ENCODE measurements around the gene BICC1. TPM values are rescaled to one million over a fixed set of nuclear protein-coding genes. Genes with fewer than 3 reads are reported as not detected.

The BICC1 gene
- total RNA-seq, 1 experiment from 2014 or later = 13.9 TPM

GRCh38 chr10:58672845-58673244 is 160.2 kb downstream of the BICC1 start:
- no peaks in the 10 kb centered on the region for H3K4me1 ChIP-seq (ENCODE audit: insufficient read depth, low read length)
- no peak overlapping the region for H2AFZ ChIP-seq (ENCODE audit: low read length)
- H3K27ac ChIP-seq (ENCODE audit: low read length) = no peak overlapping the region
- no peak overlapping the region for H3K9ac ChIP-seq (ENCODE audit: low read length)
- no peaks in the 10 kb centered on the region for H4K20me1 ChIP-seq (ENCODE audit: low read length)
- no peaks in the 10 kb centered on the region for H3K9me2 ChIP-seq (replicated peaks; ENCODE audit: low read length)
- ATAC-seq (peak; percentile 65), DNase-seq (peak; percentile 26)
- H3K79me2 ChIP-seq (ENCODE audit: low read length) = no peaks in the 10 kb centered on the region
- TF ChIP-seq EZH2phosphoT487 (IDR thresholded peaks at IDR 0.05; ENCODE audit: borderline replicate concordance, low read length) (no peak), CTCF (conservative IDR thresholded peaks at IDR 0.05; ENCODE audit: low read depth, low read length) (no peak), EZH2 (IDR thresholded peaks at IDR 0.05; ENCODE audit: low read length, unreplicated experiment) (no peak)
- H3K36me3 ChIP-seq (ENCODE audit: low read depth, low read length) = no peaks in the 10 kb centered on the region
- H3K27me3 ChIP-seq (ENCODE audit: low read length) = peaks cover 17% of the 10 kb centered on the region
- H3F3A ChIP-seq (ENCODE audit: low read length, unreplicated experiment) = no peaks in the 10 kb centered on the region
- intact Hi-C loops (cut with micrococcal nuclease) = no loop called here
- H3K4me3 ChIP-seq (ENCODE audit: low read length) = no peak overlapping the region
- H3K4me2 ChIP-seq (ENCODE audit: low read length) = no peak overlapping the region
- POLR2A ChIA-PET (ENCODE audit: unreplicated experiment) = interaction anchor here (0.5 kb wide), 1 partner anchor 27 kb away, joined by 3 read pairs; no protein-coding TSS in a partner anchor
- CTCF ChIA-PET = interaction anchor here (0.7 to 1.0 kb wide), 2 partner anchors 29 to 32 kb away, joined by 3 read pairs; no protein-coding TSS in a partner anchor
- no peaks in the 10 kb centered on the region for H3K9me3 ChIP-seq (ENCODE audit: low read length)
- BruUV-seq (replicated peaks) = no TSS peak

GRCh38 chr10:58674251-58674650 is 161.6 kb downstream of the BICC1 start:
- no TSS peak for BruUV-seq (replicated peaks)
- intact Hi-C loops (cut with micrococcal nuclease) = no loop called here
- no peaks in the 10 kb centered on the region for H3K79me2 ChIP-seq (ENCODE audit: low read length)
- H3K9me3 ChIP-seq (ENCODE audit: low read length) = no peaks in the 10 kb centered on the region
- DNase-seq = no peak
- ATAC-seq = no peak
- no peaks in the 10 kb centered on the region for H4K20me1 ChIP-seq (ENCODE audit: low read length)
- H3K9ac ChIP-seq (ENCODE audit: low read length) = no peak overlapping the region
- no peaks in the 10 kb centered on the region for H3F3A ChIP-seq (ENCODE audit: low read length, unreplicated experiment)
- no peak overlapping the region for H3K4me3 ChIP-seq (ENCODE audit: low read length)
- H3K36me3 ChIP-seq (ENCODE audit: low read depth, low read length) = no peaks in the 10 kb centered on the region
- H3K4me1 ChIP-seq (ENCODE audit: insufficient read depth, low read length) = no peaks in the 10 kb centered on the region
- no peak overlapping the region for H3K27ac ChIP-seq (ENCODE audit: low read length)
- no peak overlapping the region for H3K4me2 ChIP-seq (ENCODE audit: low read length)
- ChIA-PET CTCF (no interaction called here), POLR2A (ENCODE audit: unreplicated experiment) (no interaction called here)
- H2AFZ ChIP-seq (ENCODE audit: low read length) = no peak overlapping the region
- no peaks in the 10 kb centered on the region for H3K9me2 ChIP-seq (replicated peaks; ENCODE audit: low read length)
- no peak for TF ChIP-seq CTCF (conservative IDR thresholded peaks at IDR 0.05; ENCODE audit: low read depth, low read length)
- no peak for TF ChIP-seq EZH2 (IDR thresholded peaks at IDR 0.05; ENCODE audit: low read length, unreplicated experiment)
- no peak for TF ChIP-seq EZH2phosphoT487 (IDR thresholded peaks at IDR 0.05; ENCODE audit: borderline replicate concordance, low read length)
- H3K27me3 ChIP-seq (ENCODE audit: low read length) = peaks cover 17% of the 10 kb centered on the region

- Histone ChIP-seq H3K4me2 (ENCODE audit: low read length) (no peak overlapping the region), H3K79me2 (ENCODE audit: low read length) (no peaks in the 10 kb centered on the region), H3K36me3 (ENCODE audit: low read depth, low read length) (no peaks in the 10 kb centered on the region)
These were observed 162.6 kb downstream of the BICC1 start for GRCh38 chr10:58675321-58675720.

More at GRCh38 chr10:58675321-58675720, 162.6 kb downstream of the BICC1 start:
- TF ChIP-seq EZH2phosphoT487 (IDR thresholded peaks at IDR 0.05; ENCODE audit: borderline replicate concordance, low read length) (no peak), CTCF (conservative IDR thresholded peaks at IDR 0.05; ENCODE audit: low read depth, low read length) (no peak), EZH2 (IDR thresholded peaks at IDR 0.05; ENCODE audit: low read length, unreplicated experiment) (no peak)
- Histone ChIP-seq H2AFZ (ENCODE audit: low read length) (no peak overlapping the region), H3K4me3 (ENCODE audit: low read length) (no peak overlapping the region), H3K27ac (ENCODE audit: low read length) (no peak overlapping the region), H3K9me2 (replicated peaks; ENCODE audit: low read length) (no peaks in the 10 kb centered on the region), H3K9me3 (ENCODE audit: low read length) (no peaks in the 10 kb centered on the region), H4K20me1 (ENCODE audit: low read length) (no peaks in the 10 kb centered on the region), H3K4me1 (ENCODE audit: insufficient read depth, low read length) (no peaks in the 10 kb centered on the region), H3F3A (ENCODE audit: low read length, unreplicated experiment) (no peaks in the 10 kb centered on the region), H3K9ac (ENCODE audit: low read length) (no peak overlapping the region), H3K27me3 (ENCODE audit: low read length) (peaks cover 20% of the 10 kb centered on the region)
- intact Hi-C loops (cut with micrococcal nuclease) = no loop called here
- BruUV-seq (replicated peaks) = no TSS peak
- DNase-seq (no peak), ATAC-seq (no peak)
- POLR2A ChIA-PET (ENCODE audit: unreplicated experiment) = no interaction called here
- CTCF ChIA-PET = no interaction called here

Measured in PC-3 (cell line).